OCI-LY1 (cell line): Measurements from ENCODE around the gene OR5H2.

Experiments
- CTCF ChIP-seq: fragments of 200-600 bp; sonication (generic), shearing (Covaris generic); IDR thresholded peaks from 2 replicates; pipeline ENCODE4 v1.5.1; 2017; ENCODE audit warnings: mild to moderate bottlenecking, antibody characterized with exemption, low read length, moderate library complexity, mixed read lengths
- EZH2 ChIP-seq: fragments of 200-600 bp; sonication (generic), shearing (Covaris generic); IDR thresholded peaks from 2 replicates; pipeline ENCODE4 v1.8.0; 2017; ENCODE audit warnings: borderline replicate concordance, mixed run types, mild to moderate bottlenecking, antibody characterized with exemption, low read length, moderate library complexity, mixed read lengths

- TF ChIP-seq EZH2 (no peak), CTCF (no peak)
Measured at GRCh38 chr3:98322686-98323085, 40.4 kb downstream of the OR5H2 start.
